HG03060 (cell line): Measurements from ENCODE around the gene TUBAL3.

Experiments
- ATAC-seq: cut with Tn5 transposase; IDR thresholded peaks from one replicate; pipeline ENCODE4 v1.9.1; 2021; ENCODE audit warnings: low read depth, moderate number of reproducible peaks; ENCODE audit not compliant: unreplicated experiment

Gene TUBAL3

GRCh38 chr10:5344746-5345145 is 59.9 kb downstream of the TUBAL3 start:
- no peak for ATAC-seq

- ATAC-seq = no peak
These were observed 60.6 kb downstream of the TUBAL3 start for GRCh38 chr10:5343979-5344378.

GRCh38 chr10:5343561-5343960 is 61.1 kb downstream of the TUBAL3 start:
- ATAC-seq = no peak
